Mucosa of stomach (tissue), 1 donor: ENCODE data around the gene FHAD1.
A peak's percentile ranks its signal among the peaks of the same experiment; 100 is the strongest.
"Not testable (repeated sequence)": the region's sequence is repeated elsewhere in the genome, so short reads cannot be mapped to it uniquely, and the experiment has no call there.

Experiments
- H3K27me3 ChIP-seq: one replicate; pipeline ENCODE4 v1.7.0; 2013; ENCODE audit warnings: mild to moderate bottlenecking, low read length; ENCODE audit not compliant: control insufficient read depth, insufficient read depth
- H3K36me3 ChIP-seq: one replicate; pipeline ENCODE4 v1.7.0; 2013; ENCODE audit warnings: low read length; ENCODE audit not compliant: control insufficient read depth, insufficient read depth
- H3K4me1 ChIP-seq: one replicate; pipeline ENCODE4 v1.7.0; 2013; ENCODE audit warnings: mild to moderate bottlenecking, low read length; ENCODE audit not compliant: control insufficient read depth, insufficient read depth
- H3K4me3 ChIP-seq: one replicate; pipeline ENCODE4 v1.7.0; 2013; ENCODE audit warnings: low read length
- H3K9ac ChIP-seq: one replicate; pipeline ENCODE4 v1.7.0; 2013; ENCODE audit warnings: mild to moderate bottlenecking, low read length, moderate library complexity
- H3K9me3 ChIP-seq: one replicate; pipeline ENCODE4 v1.7.0; 2013; ENCODE audit warnings: mild to moderate bottlenecking, low read length, moderate library complexity; ENCODE audit not compliant: control insufficient read depth
- donor health status: Pancreatic carcinoma.

The FHAD1 gene

GRCh38 chr1:15424981-15425380 is 178.0 kb downstream of the FHAD1 start:
- H3K36me3 ChIP-seq, result peaks cover 7% of the 10 kb centered on the region
- H3K4me1 ChIP-seq, result peaks cover 66% of the 10 kb centered on the region
- no peaks in the 10 kb centered on the region for H3K27me3 ChIP-seq
- peak overlapping the region; percentile 65 for H3K9ac ChIP-seq
- no peak overlapping the region for H3K4me3 ChIP-seq
- no peaks in the 10 kb centered on the region for H3K9me3 ChIP-seq

GRCh38 chr1:15425521-15425920 is 178.5 kb downstream of the FHAD1 start:
- peaks cover 7% of the 10 kb centered on the region for H3K36me3 ChIP-seq
- peak overlapping the region; percentile 16 for H3K9ac ChIP-seq
- no peaks in the 10 kb centered on the region for H3K9me3 ChIP-seq
- H3K4me1 ChIP-seq, result peaks cover 70% of the 10 kb centered on the region
- no peaks in the 10 kb centered on the region for H3K27me3 ChIP-seq
- H3K4me3 ChIP-seq, result no peak overlapping the region

- Histone ChIP-seq H3K27me3 (no peaks in the 10 kb centered on the region), H3K36me3 (peaks cover 9% of the 10 kb centered on the region), H3K9ac (peak overlapping the region; percentile 16), H3K4me1 (peaks cover 72% of the 10 kb centered on the region), H3K9me3 (no peaks in the 10 kb centered on the region), H3K4me3 (no peak overlapping the region)
These were observed 178.9 kb downstream of the FHAD1 start for GRCh38 chr1:15425958-15426357.

GRCh38 chr1:15426492-15427279 is 179.7 kb downstream of the FHAD1 start:
- Histone ChIP-seq H3K4me1 (peaks cover 72% of the 10 kb centered on the region), H3K9ac (peak overlapping the region; percentile 16), H3K4me3 (no peak overlapping the region), H3K36me3 (peaks cover 14% of the 10 kb centered on the region), H3K9me3 (no peaks in the 10 kb centered on the region), H3K27me3 (no peaks in the 10 kb centered on the region)

GRCh38 chr1:15427280-15427666 is 180.2 kb downstream of the FHAD1 start:
- H3K36me3 ChIP-seq, result peaks cover 14% of the 10 kb centered on the region
- H3K4me3 ChIP-seq, result no peak overlapping the region
- no peaks in the 10 kb centered on the region for H3K9me3 ChIP-seq
- H3K9ac ChIP-seq, result peak overlapping the region; percentile 16
- H3K27me3 ChIP-seq, result no peaks in the 10 kb centered on the region
- peaks cover 74% of the 10 kb centered on the region for H3K4me1 ChIP-seq

- H3K9me3 ChIP-seq, H3K9ac ChIP-seq, H3K4me3 ChIP-seq, H3K27me3 ChIP-seq: not testable (repeated sequence)
- H3K4me1 ChIP-seq, result peaks cover 74% of the 10 kb centered on the region
- H3K36me3 ChIP-seq, result peaks cover 14% of the 10 kb centered on the region
These were observed 181.2 kb downstream of the FHAD1 start for GRCh38 chr1:15428252-15428651.

GRCh38 chr1:15428815-15429435 is 181.9 kb downstream of the FHAD1 start:
- H3K9me3 ChIP-seq, result no peaks in the 10 kb centered on the region
- H3K9ac ChIP-seq, result no peak overlapping the region
- H3K36me3 ChIP-seq, result peaks cover 14% of the 10 kb centered on the region
- H3K27me3 ChIP-seq, result no peaks in the 10 kb centered on the region
- no peak overlapping the region for H3K4me3 ChIP-seq
- H3K4me1 ChIP-seq, result peaks cover 72% of the 10 kb centered on the region

- H3K9me3 ChIP-seq, result no peaks in the 10 kb centered on the region
- no peaks in the 10 kb centered on the region for H3K27me3 ChIP-seq
- peaks cover 14% of the 10 kb centered on the region for H3K36me3 ChIP-seq
- peaks cover 64% of the 10 kb centered on the region for H3K4me1 ChIP-seq
- H3K9ac ChIP-seq, result no peak overlapping the region
- no peak overlapping the region for H3K4me3 ChIP-seq
These were observed 182.7 kb downstream of the FHAD1 start for GRCh38 chr1:15429701-15430149.

GRCh38 chr1:15430787-15431570 is 184.0 kb downstream of the FHAD1 start:
- H3K9ac ChIP-seq, result peak overlapping the region; percentile 17
- no peaks in the 10 kb centered on the region for H3K27me3 ChIP-seq
- H3K9me3 ChIP-seq, result no peaks in the 10 kb centered on the region
- peaks cover 51% of the 10 kb centered on the region for H3K4me1 ChIP-seq
- H3K36me3 ChIP-seq, result peaks cover 14% of the 10 kb centered on the region
- H3K4me3 ChIP-seq, result peak overlapping the region; percentile 2

GRCh38 chr1:15431571-15431948 is 184.5 kb downstream of the FHAD1 start:
- Histone ChIP-seq H3K9me3 (no peaks in the 10 kb centered on the region), H3K4me1 (peaks cover 45% of the 10 kb centered on the region), H3K36me3 (peaks cover 14% of the 10 kb centered on the region)

GRCh38 chr1:15432324-15432723 is 185.3 kb downstream of the FHAD1 start:
- Histone ChIP-seq H3K27me3 (no peaks in the 10 kb centered on the region), H3K36me3 (peaks cover 10% of the 10 kb centered on the region), H3K4me3 (no peak overlapping the region), H3K9ac (no peak overlapping the region), H3K4me1 (peaks cover 38% of the 10 kb centered on the region), H3K9me3 (no peaks in the 10 kb centered on the region)

More at GRCh38 chr1:15431571-15431948, 184.5 kb downstream of the FHAD1 start:
- Histone ChIP-seq H3K9ac (peak overlapping the region; percentile 17), H3K4me3 (peak overlapping the region; percentile 2), H3K27me3 (no peaks in the 10 kb centered on the region)

GRCh38 chr1:15433471-15433870 is 186.4 kb downstream of the FHAD1 start:
- peaks cover 31% of the 10 kb centered on the region for H3K4me1 ChIP-seq
- H3K4me3 ChIP-seq, result no peak overlapping the region
- H3K9ac ChIP-seq, result no peak overlapping the region
- no peaks in the 10 kb centered on the region for H3K27me3 ChIP-seq
- no peaks in the 10 kb centered on the region for H3K9me3 ChIP-seq
- peaks cover 7% of the 10 kb centered on the region for H3K36me3 ChIP-seq
